Activated CD4-positive, alpha-beta memory T cell treated with anti-CD3 and anti-CD28 coated beads, Interleukin-2, amount 10 ng/mL, durations not matched to agents 7 days and 5 days (primary cell): ENCODE results near the gene GARNL3. TPM values are rescaled to one million over a fixed set of nuclear protein-coding genes. Genes with fewer than 3 reads are reported as not detected.
A peak's percentile ranks its signal among the peaks of the same experiment; 100 is the strongest.

ENCODE experiments used
- CTCF ChIA-PET: fragments of 350-600 bp; sonication (Branson Sonifier 250); formaldehyde crosslinking; loops from one replicate; lab custom pipeline; 2021; ENCODE audit warnings: antibody characterized with exemption, inconsistent platforms; lab: Charles Lee
- POLR2A ChIA-PET: fragments of 350-600 bp; sonication (Branson Sonifier 250); formaldehyde crosslinking; loops from one replicate; lab custom pipeline; 2021; ENCODE audit warnings: antibody characterized with exemption; lab: Charles Lee
- DNase-seq: peaks from one replicate; pipeline ENCODE4 v3.0.0-alpha.2; 2020
- H3K27ac Mint-ChIP-seq: one replicate; pipeline ENCODE4 v1.8.0; 2021; ENCODE audit warnings: mild to moderate bottlenecking, mixed read lengths
- H3K27me3 Mint-ChIP-seq: one replicate; pipeline ENCODE4 v1.8.0; 2021; ENCODE audit warnings: mixed read lengths
- H3K36me3 Mint-ChIP-seq: one replicate; pipeline ENCODE4 v1.8.0; 2021; ENCODE audit warnings: low read depth, mixed read lengths
- H3K4me1 Mint-ChIP-seq: one replicate; pipeline ENCODE4 v1.8.0; 2021; ENCODE audit warnings: mixed read lengths
- H3K4me3 Mint-ChIP-seq: one replicate; pipeline ENCODE4 v1.8.0; 2021; ENCODE audit warnings: mild to moderate bottlenecking, mixed read lengths
- H3K9me3 Mint-ChIP-seq: one replicate; pipeline ENCODE4 v1.8.0; 2021; ENCODE audit warnings: mixed read lengths
- total RNA-seq, 2 experiments: library from RNA; stranded (reverse); gene quantifications; one replicate each; pipeline ENCODE4 v1.2.3, GENCODE V29; 2021

GARNL3 gene
- total RNA-seq, 2 experiments from 2014 or later, result 0.86 to 0.95 TPM

DNA sequence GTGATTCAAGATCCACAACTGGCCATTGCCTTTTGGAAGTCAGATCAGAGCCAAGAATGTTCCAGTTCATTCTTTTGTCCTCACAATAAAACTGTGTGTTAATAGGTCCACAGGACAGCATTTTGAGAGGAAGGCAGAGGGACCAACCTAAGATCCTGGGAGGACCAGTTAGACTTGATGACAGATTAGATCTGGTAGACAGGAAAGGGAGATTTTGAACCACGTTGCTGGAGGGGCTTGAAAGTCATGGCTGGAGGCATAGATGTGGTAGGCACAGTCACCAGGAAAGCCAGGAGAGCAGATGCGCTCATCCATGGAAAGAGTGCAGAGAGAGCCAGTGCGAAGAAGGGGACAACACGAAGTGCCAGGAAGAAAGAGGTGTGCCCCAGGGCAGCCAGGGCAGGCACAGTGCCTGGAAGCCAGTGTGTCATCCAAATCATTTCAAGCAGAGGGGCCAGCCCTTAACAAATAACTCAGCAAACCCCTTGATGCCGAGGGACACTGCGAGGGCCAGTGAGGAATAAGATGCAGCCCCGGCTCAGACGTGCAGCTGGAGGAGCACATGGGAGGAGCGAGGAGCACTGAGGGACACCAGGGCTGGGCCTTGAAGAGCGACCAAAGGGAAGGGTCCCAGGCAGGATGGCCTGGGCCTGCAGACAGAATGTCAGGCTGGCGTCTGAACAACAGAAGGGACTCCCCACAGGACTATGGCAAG lies 119.6 kb downstream of the GARNL3 start:
- no peak for DNase-seq
- CTCF ChIA-PET, result no interaction called here
- Mint-ChIP-seq H3K36me3 (no peaks in the 10 kb centered on the region), H3K27ac (no peak overlapping the region), H3K4me3 (no peak overlapping the region), H3K27me3 (peaks cover 55% of the 10 kb centered on the region), H3K4me1 (peaks cover 19% of the 10 kb centered on the region), H3K9me3 (no peaks in the 10 kb centered on the region)
- POLR2A ChIA-PET, result no interaction called here

- Mint-ChIP-seq H3K9me3 (no peaks in the 10 kb centered on the region), H3K4me1 (peaks cover 22% of the 10 kb centered on the region), H3K36me3 (no peaks in the 10 kb centered on the region), H3K27ac (no peak overlapping the region), H3K27me3 (peaks cover 50% of the 10 kb centered on the region), H3K4me3 (no peak overlapping the region)
- no peak for DNase-seq
- ChIA-PET CTCF (interaction anchor here (1.6 kb wide), 1 partner anchor 15 kb away, joined by 4 read pairs; no protein-coding TSS in a partner anchor), POLR2A (no interaction called here)
These were observed 120.3 kb downstream of the GARNL3 start for GRCh38 chr9:127384901-127385300.

GRCh38 chr9:127386249-127386648 lies 121.7 kb downstream of the GARNL3 start:
- Mint-ChIP-seq H3K27ac (no peak overlapping the region), H3K27me3 (peaks cover 48% of the 10 kb centered on the region), H3K9me3 (no peaks in the 10 kb centered on the region), H3K4me3 (no peak overlapping the region), H3K4me1 (peaks cover 29% of the 10 kb centered on the region), H3K36me3 (no peaks in the 10 kb centered on the region)
- DNase-seq, result no peak
- CTCF ChIA-PET, result interaction anchor here (1.6 kb wide), 1 partner anchor 16 kb away, joined by 4 read pairs; no protein-coding TSS in a partner anchor
- POLR2A ChIA-PET, result interaction anchor here (1.0 to 2.7 kb wide), 2 partner anchors 11 to 64 kb away, joined by 3 to 18 read pairs; partner anchors contain the start of gene SLC2A8

- Mint-ChIP-seq H3K36me3 (no peaks in the 10 kb centered on the region), H3K27me3 (peaks cover 50% of the 10 kb centered on the region), H3K9me3 (no peaks in the 10 kb centered on the region), H3K4me1 (peaks cover 29% of the 10 kb centered on the region), H3K4me3 (no peak overlapping the region), H3K27ac (no peak overlapping the region)
- CTCF ChIA-PET, result interaction anchor here (1.7 to 2.5 kb wide), 2 partner anchors 10 to 12 kb away, joined by 7 to 21 read pairs; partner anchors contain the start of gene SLC2A8
- POLR2A ChIA-PET, result interaction anchor here (2.7 to 3.5 kb wide), 2 partner anchors 10 to 64 kb away, joined by 18 to 21 read pairs; partner anchors contain the start of genes LRSAM1, RPL12 and SLC2A8
- DNase-seq, result no peak
These were observed 122.4 kb downstream of the GARNL3 start for GRCh38 chr9:127386981-127387380.

DNA sequence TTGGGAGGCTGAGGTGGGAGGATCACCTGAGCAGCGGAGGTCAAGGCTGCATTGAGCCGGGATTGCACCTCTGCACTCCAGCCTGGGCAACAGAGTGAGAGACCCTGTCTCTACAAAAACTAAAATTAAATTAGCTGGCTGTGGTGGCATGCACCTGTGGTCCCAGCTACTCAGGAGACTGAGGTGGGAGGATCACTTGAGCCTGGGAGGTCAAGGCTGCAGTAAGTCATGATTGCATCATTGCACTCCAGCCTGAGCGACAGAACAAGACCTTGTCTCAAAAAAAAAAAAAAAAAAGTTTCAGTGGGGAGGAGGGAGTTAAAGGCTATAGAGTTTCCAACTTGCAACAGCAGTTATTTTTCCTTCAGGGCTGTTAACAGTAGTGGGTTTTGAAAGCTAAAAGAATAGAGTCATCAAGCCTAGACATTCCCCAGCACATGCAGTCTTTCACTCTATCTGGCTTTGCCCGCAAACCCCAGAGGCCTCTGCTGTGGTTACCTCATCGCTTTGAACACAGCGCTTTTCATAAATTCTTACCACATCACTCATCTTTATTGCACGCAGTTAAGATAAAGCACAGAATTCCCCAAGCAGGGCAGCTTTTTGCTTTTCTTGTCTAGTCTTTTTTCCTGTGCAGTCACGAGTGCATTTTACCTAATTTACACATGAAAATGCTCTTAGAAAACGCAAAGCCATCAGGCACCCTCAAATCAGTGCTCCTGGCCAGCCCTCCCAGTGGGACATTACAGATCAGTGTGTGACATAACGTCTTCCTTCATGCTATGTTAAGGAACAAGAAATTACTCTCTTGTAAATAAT lies 123.7 kb downstream of the GARNL3 start:
- no peaks in the 10 kb centered on the region for H3K36me3 Mint-ChIP-seq

GRCh38 chr9:127388856-127389238 lies 124.3 kb downstream of the GARNL3 start:
- Mint-ChIP-seq H3K27ac (peak overlapping the region; percentile 32), H3K27me3 (peaks cover 48% of the 10 kb centered on the region), H3K4me3 (no peak overlapping the region), H3K36me3 (no peaks in the 10 kb centered on the region), H3K4me1 (peaks cover 29% of the 10 kb centered on the region), H3K9me3 (no peaks in the 10 kb centered on the region)
- ChIA-PET CTCF (interaction anchor here (1.0 to 2.5 kb wide), 2 partner anchors 8 to 61 kb away, joined by 3 to 21 read pairs; partner anchors contain the start of gene SLC2A8), POLR2A (interaction anchor here (0.6 to 3.5 kb wide), 8 partner anchors 8 to 540 kb away, joined by 3 to 21 read pairs (median 4); partner anchors contain the start of genes LRSAM1, RPL12 and SLC2A8)
- no peak for DNase-seq

More for the DNA sequence above, 123.7 kb downstream of the GARNL3 start:
- ChIA-PET CTCF (interaction anchor here (0.7 to 2.5 kb wide), 4 partner anchors 9 to 257 kb away, joined by 3 to 21 read pairs (median 5); partner anchors contain the start of gene SLC2A8), POLR2A (interaction anchor here (0.6 to 3.5 kb wide), 10 partner anchors 9 to 639 kb away, joined by 3 to 21 read pairs (median 4); partner anchors contain the start of genes LRSAM1, RPL12 and SLC2A8)
- peaks cover 50% of the 10 kb centered on the region for H3K27me3 Mint-ChIP-seq
- H3K4me1 Mint-ChIP-seq, result peaks cover 29% of the 10 kb centered on the region
- H3K4me3 Mint-ChIP-seq, result peak overlapping the region; percentile 38
- DNase-seq, result peak; percentile 90
- H3K9me3 Mint-ChIP-seq, result no peaks in the 10 kb centered on the region
- H3K27ac Mint-ChIP-seq, result peak overlapping the region; percentile 32

DNA sequence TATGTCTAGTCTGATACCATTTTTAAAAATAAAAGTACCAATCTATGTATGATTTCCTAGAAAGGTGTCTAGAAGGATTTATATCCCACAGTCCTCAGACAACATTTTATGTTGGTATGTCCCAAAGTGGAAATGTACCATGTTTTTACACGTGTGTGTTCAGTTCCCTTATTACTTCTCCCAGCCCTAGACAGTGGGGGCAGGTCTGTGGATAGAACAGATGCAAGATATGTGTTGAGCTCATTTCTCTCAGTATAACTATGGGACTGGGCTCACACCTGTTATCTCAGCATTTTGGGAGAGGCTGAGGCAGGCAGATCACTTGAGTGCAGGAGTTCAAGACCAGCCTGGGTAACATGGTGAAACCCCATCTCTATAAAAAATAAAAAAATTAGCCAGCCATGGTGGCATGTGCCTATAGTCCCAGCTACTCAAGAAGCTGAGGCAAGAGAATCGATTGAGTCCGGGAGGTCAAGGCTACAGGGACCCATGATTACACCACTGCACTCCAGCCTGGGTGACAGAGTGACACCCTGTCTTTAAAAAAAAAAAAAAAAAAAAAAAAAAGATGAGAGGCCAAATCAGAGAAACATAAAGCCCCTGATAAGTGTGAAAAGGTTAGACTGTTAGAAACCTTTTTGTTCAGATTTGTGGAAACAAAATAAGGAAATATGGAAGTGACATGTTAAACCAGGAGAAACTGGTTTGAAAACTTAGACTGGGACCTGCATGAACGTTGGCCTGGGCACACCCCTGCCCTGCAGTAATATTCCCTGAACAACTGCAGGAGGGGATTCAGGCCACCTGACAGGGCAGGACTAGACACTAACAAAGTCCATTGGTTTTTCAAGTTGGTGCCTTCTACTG lies 125.0 kb downstream of the GARNL3 start:
- POLR2A ChIA-PET, result interaction anchor here (1.7 to 3.5 kb wide), 2 partner anchors 62 to 404 kb away, joined by 4 to 21 read pairs; partner anchors contain the start of genes LRSAM1 and RPL12
- DNase-seq, result no peak
- CTCF ChIA-PET, result interaction anchor here (1.0 to 2.5 kb wide), 2 partner anchors 7 to 60 kb away, joined by 3 to 21 read pairs; partner anchors contain the start of gene SLC2A8
- no peaks in the 10 kb centered on the region for H3K36me3 Mint-ChIP-seq
- no peaks in the 10 kb centered on the region for H3K9me3 Mint-ChIP-seq
- H3K27ac Mint-ChIP-seq, result no peak overlapping the region
- no peak overlapping the region for H3K4me3 Mint-ChIP-seq
- H3K4me1 Mint-ChIP-seq, result peaks cover 29% of the 10 kb centered on the region
- peaks cover 45% of the 10 kb centered on the region for H3K27me3 Mint-ChIP-seq

DNA sequence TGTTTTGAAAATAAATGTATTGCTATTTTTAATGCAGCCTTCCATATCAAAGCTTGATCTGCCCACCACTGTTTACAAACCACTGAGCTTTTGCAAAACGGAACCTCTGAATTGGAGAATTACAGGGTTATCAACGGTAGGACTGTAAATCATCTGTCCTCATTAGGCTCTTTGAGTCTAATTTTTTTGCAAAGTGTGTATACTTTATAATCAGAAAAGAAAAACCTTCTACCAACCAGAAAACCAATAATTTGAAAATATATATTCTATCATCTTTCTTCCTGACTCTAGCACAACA lies 125.6 kb downstream of the GARNL3 start:
- no peak overlapping the region for H3K4me3 Mint-ChIP-seq

GRCh38 chr9:127390563-127390962 lies 126.0 kb downstream of the GARNL3 start:
- CTCF ChIA-PET, result no interaction called here
- Mint-ChIP-seq H3K27me3 (peaks cover 45% of the 10 kb centered on the region), H3K4me1 (peaks cover 30% of the 10 kb centered on the region), H3K36me3 (no peaks in the 10 kb centered on the region), H3K4me3 (no peak overlapping the region), H3K9me3 (no peaks in the 10 kb centered on the region), H3K27ac (no peak overlapping the region)
- POLR2A ChIA-PET, result no interaction called here
- no peak for DNase-seq

More for the DNA sequence above, 125.6 kb downstream of the GARNL3 start:
- Mint-ChIP-seq H3K4me1 (peaks cover 29% of the 10 kb centered on the region), H3K27ac (no peak overlapping the region), H3K27me3 (peaks cover 45% of the 10 kb centered on the region), H3K36me3 (no peaks in the 10 kb centered on the region), H3K9me3 (no peaks in the 10 kb centered on the region)
- CTCF ChIA-PET, result no interaction called here
- POLR2A ChIA-PET, result interaction anchor here (3.5 kb wide), 1 partner anchor 61 kb away, joined by 21 read pairs; the partner anchor contains the start of genes LRSAM1 and RPL12
- DNase-seq, result no peak

- Mint-ChIP-seq H3K36me3 (no peaks in the 10 kb centered on the region), H3K4me1 (peaks cover 35% of the 10 kb centered on the region), H3K27me3 (peaks cover 38% of the 10 kb centered on the region), H3K27ac (no peak overlapping the region), H3K9me3 (no peaks in the 10 kb centered on the region), H3K4me3 (no peak overlapping the region)
- ChIA-PET CTCF (no interaction called here), POLR2A (interaction anchor here (0.7 to 1.2 kb wide), 2 partner anchors 13 to 58 kb away, joined by 3 to 4 read pairs; no protein-coding TSS in a partner anchor)
- no peak for DNase-seq
These were observed 127.6 kb downstream of the GARNL3 start for GRCh38 chr9:127392166-127392565.

DNA sequence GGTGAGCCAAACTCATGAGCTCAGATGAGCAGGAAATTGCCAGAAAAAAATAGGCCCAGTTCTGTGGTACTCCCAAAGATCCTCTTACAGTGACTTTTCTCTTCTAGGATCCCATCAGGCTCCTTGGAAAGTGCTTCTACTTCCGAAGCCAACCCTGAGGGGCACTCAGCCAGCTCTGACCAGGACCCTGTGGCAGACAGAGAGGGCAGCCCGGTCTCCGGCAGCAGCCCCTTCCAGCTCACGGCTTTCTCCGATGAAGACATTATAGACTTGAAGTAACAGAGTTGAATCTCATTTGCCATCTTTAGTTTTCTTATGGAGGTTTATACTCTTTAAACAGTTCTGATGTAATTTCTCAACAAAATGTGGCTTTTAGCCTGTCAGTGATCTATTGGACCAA lies 128.4 kb downstream of the GARNL3 start:
- Mint-ChIP-seq H3K36me3 (no peaks in the 10 kb centered on the region), H3K4me3 (no peak overlapping the region), H3K4me1 (peaks cover 33% of the 10 kb centered on the region), H3K9me3 (no peaks in the 10 kb centered on the region), H3K27ac (no peak overlapping the region), H3K27me3 (peaks cover 38% of the 10 kb centered on the region)
- ChIA-PET CTCF (interaction anchor here (0.9 kb wide), 1 partner anchor 178 kb away, joined by 3 read pairs; no protein-coding TSS in a partner anchor), POLR2A (interaction anchor here (0.7 to 1.2 kb wide), 2 partner anchors 14 to 58 kb away, joined by 3 to 4 read pairs; no protein-coding TSS in a partner anchor)
- no peak for DNase-seq
